ENCODE results near the gene C16orf54.
"Not testable (repeated sequence)": the region's sequence is repeated elsewhere in the genome, so short reads cannot be mapped to it uniquely, and the experiment has no call there.

Gene C16orf54, protein sequence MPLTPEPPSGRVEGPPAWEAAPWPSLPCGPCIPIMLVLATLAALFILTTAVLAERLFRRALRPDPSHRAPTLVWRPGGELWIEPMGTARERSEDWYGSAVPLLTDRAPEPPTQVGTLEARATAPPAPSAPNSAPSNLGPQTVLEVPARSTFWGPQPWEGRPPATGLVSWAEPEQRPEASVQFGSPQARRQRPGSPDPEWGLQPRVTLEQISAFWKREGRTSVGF

DNA sequence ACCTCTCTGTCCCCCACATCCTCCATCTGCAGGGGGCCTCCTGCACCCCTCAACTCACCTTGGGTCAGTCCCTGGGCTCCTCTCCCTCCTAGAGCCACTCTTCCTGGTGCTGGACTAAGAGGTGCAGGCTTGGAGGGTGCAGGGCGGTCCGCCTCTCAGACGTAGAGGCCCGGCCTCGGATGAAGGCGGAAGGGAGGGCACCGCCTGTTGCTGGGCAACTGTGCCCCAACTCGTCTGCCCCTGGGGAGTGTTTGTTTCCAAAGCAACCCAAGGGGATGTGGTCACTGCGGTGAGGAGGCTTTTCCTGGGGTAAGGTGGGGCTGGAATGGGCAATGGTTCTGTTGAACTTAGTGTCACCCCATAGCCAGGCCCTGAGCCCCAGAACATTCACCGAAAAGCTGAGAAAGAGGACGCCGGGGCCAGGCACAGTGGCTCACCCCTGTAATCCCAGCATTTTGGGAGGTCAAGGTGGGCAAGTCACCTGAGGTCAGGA lies at the start of gene C16orf54:
Gene C16orf54, minus strand, starts transcription at position 138 of the 493 bp plus-strand sequence. CDS start 1,039 bp downstream, outside the sequence.
- Histone ChIP-seq H3K27ac (no peak within 1 kb of the TSS), H3K4me3 (peak within 1 kb of the TSS; percentile 22 to 27), H3K9me3 (no peaks in the 10 kb centered on the region), H3K36me3 (no peaks in the 10 kb centered on the region), H3K27me3 (peaks cover 0 to 31% of the 10 kb centered on the region in 2 donors), H3K4me1 (no peaks in the 10 kb centered on the region)
- DNase-seq, result peak; percentile 47 to 74
- intact Hi-C loops (cut with DNase I; ENCODE audit: low total_unique reads), result no loop called here
- TF ChIP-seq, protein P1, sequence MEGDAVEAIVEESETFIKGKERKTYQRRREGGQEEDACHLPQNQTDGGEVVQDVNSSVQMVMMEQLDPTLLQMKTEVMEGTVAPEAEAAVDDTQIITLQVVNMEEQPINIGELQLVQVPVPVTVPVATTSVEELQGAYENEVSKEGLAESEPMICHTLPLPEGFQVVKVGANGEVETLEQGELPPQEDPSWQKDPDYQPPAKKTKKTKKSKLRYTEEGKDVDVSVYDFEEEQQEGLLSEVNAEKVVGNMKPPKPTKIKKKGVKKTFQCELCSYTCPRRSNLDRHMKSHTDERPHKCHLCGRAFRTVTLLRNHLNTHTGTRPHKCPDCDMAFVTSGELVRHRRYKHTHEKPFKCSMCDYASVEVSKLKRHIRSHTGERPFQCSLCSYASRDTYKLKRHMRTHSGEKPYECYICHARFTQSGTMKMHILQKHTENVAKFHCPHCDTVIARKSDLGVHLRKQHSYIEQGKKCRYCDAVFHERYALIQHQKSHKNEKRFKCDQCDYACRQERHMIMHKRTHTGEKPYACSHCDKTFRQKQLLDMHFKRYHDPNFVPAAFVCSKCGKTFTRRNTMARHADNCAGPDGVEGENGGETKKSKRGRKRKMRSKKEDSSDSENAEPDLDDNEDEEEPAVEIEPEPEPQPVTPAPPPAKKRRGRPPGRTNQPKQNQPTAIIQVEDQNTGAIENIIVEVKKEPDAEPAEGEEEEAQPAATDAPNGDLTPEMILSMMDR (IDR thresholded peaks at IDR 0.05), result no peak

DNA sequence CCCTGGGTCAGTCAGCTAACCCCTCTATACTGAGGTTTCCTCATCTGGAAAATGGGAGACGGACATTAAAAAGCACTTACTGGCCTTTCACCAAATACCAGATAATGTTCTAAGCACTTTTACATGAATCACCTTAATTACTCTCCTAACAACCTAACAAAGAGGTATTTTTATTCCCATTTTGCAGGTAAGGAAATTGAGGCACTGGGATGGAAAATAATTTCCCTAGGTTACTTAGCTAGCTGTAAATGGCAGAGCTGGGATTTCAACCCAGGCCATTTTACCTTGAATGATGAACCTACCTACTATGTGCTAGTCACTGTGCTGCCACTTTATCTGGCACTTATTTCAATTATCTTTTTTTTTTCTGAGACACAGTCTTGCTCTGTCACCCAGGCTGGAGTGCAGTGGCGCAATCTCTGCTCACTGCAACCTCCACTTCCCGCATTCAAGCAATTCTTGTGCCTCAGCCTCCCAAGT lies 48.5 kb upstream of the C16orf54 start:
- Histone ChIP-seq H3K9me3 (no peaks in the 10 kb centered on the region), H3K27me3 (no peaks in the 10 kb centered on the region), H3K4me3 (no peak overlapping the region), H3K27ac (no peak overlapping the region), H3K4me1 (peaks cover 0 to 27% (median 16%) of the 10 kb centered on the region in 4 donors), H3K36me3 (peaks cover 10 to 29% (median 26%) of the 10 kb centered on the region in 3 donors)
- no peak for DNase-seq
- TF ChIP-seq, protein P1 (IDR thresholded peaks at IDR 0.05), result no peak
- intact Hi-C loops (cut with DNase I; ENCODE audit: low total_unique reads), result no loop called here

DNA sequence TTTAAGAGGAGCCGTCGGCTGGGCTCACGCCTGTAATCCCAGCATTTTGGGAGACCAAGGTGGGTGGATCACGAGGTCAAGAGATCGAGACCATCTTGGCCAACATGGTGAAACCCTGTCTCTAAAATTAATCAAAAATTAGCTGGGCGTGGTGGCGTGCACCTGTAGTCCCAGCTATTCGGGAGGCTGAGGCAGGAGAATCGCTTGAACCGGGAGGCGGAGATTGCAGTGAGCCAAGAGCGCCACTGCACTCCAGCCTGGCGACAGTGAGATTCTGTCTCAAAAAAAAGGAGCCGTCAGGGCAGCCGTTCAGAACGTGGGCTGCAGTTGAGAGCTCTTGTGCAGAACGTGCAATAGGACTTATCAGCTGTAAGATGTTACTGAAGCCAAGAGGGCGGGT lies 47.4 kb upstream of the C16orf54 start:
- H3K36me3 ChIP-seq, result peaks cover 0 to 18% (median 15%) of the 10 kb centered on the region in 3 donors
- H3K9me3 ChIP-seq; intact Hi-C loops (cut with DNase I; ENCODE audit: low total_unique reads); H3K4me3 ChIP-seq; DNase-seq; H3K27me3 ChIP-seq; H3K27ac ChIP-seq: not testable (repeated sequence)
- peaks cover 0 to 27% (median 16%) of the 10 kb centered on the region in 4 donors for H3K4me1 ChIP-seq

DNA sequence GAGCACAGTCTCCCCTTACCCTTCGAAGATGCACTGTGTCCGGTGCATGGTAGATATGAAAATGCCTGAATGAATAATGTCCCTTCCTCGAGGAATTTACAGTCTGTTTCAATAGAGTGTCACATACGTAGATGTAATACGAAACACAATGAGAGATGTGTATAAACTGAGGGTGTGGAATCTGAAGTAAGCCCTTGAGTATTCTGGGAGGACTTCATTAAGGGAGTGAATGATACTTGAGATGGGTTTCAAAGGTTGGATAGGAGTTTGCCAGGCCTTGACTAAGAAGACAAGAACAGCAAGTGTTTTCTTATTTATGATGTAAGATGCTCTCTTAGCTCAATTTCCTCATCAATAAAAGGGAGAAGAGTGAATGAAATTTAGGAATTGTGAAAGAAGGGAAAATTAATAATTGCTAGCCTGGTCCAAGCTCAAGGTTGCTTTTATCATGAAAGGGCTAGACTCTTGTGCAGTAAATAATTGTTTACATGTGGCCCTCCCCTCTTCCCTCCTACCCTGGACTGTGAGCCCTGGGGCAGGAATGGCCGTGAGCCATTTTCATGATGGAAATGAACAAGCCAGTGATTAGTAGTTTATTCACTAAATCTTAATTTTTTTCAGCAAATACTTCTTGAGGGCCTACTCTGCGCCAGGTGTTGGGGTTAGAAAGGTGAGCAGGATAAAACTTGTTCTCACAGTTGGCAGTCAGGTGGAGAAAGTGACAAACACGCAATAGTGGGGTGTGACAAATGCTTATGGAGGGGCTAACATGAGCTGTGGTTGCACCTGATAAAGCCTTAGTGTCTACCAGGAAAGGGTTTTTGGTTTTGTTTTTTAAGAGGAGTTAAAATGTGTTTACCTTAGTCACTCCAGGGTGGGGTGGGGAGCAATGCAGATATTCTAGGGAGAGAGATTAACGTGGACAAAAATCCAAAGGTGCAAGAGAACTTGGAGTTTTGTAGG lies 46.3 kb upstream of the C16orf54 start:
- Histone ChIP-seq H3K4me1 (peaks cover 0 to 27% (median 16%) of the 10 kb centered on the region in 4 donors), H3K36me3 (peaks cover 0 to 8% (median 5%) of the 10 kb centered on the region in 3 donors), H3K9me3 (no peaks in the 10 kb centered on the region), H3K27me3 (no peaks in the 10 kb centered on the region), H3K4me3 (no peak overlapping the region), H3K27ac (no peak overlapping the region)
- intact Hi-C loops (cut with DNase I; ENCODE audit: low total_unique reads), result no loop called here
- TF ChIP-seq, protein P1 (IDR thresholded peaks at IDR 0.05), result no peak
- DNase-seq, result no peak

DNA sequence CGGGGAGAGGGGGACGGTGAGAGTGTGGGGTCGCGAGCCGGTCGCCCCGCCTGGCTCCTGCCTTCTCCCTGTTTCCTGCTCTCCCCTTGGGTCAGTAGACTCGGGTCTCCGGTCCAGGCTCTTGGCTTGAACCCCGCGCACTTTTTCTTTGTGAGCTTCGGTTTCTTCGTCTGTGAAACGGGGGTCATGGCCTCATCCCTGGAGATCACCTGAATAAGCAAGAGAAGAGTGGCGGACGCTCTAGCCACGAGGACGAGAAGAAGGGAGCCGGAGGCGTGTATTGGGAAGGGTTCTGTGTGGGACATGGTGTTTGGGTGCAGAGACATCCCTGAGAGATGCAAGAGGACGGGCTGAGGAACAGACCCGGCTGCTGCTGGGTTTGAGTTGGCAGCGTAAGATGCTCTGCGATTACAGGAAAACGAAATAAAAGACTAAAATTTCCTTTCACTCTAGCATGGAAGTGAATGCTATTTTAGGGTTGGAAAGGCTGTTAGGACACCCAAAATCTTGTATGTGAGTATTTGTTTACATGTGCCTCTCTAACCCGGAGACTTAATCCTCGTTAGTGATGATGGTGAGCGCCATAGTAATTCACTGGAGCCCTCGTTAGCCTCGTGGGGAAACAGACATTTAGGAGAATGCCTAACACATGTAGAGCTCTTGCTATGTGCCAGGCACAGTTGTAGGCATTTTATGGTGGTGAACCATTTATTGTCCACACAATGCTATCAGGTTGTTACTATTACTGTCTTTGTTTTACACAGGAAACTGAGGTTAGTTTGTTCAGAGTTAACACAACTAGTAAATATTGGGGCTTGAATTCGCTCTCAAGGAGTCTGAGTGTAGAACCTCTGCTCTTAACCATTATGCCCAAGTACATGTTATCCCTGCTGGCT lies 45.4 kb upstream of the C16orf54 start:
- no peaks in the 10 kb centered on the region for H3K9me3 ChIP-seq
- intact Hi-C loops (cut with DNase I; ENCODE audit: low total_unique reads), result no loop called here
- TF ChIP-seq, protein P1 (IDR thresholded peaks at IDR 0.05), result no peak
- DNase-seq, result no peak
- no peaks in the 10 kb centered on the region for H3K27me3 ChIP-seq
- H3K27ac ChIP-seq, result peak overlapping the region; percentile 68 to 87
- H3K36me3 ChIP-seq, result no peaks in the 10 kb centered on the region
- H3K4me1 ChIP-seq, result peaks cover 0 to 27% (median 16%) of the 10 kb centered on the region in 4 donors
- H3K4me3 ChIP-seq, result peak overlapping the region; percentile 77 to 78
